HG03354 (cell line): Measurements from ENCODE around the gene CDH4.
"Not testable (repeated sequence)": the region's sequence is repeated elsewhere in the genome, so short reads cannot be mapped to it uniquely, and the experiment has no call there.

Source experiments
- ATAC-seq: cut with Tn5 transposase; IDR thresholded peaks from one replicate; pipeline ENCODE4 v1.9.1; 2021; ENCODE audit warnings: mild to moderate bottlenecking; ENCODE audit not compliant: unreplicated experiment, poor library complexity, severe bottlenecking

Gene CDH4

GRCh38 chr20:61853073-61854005 lies 601.3 kb downstream of the CDH4 start:
- no peak for ATAC-seq

GRCh38 chr20:61854538-61854937 lies 602.5 kb downstream of the CDH4 start:
- not testable (repeated sequence) for ATAC-seq

GRCh38 chr20:61855286-61855685 lies 603.2 kb downstream of the CDH4 start:
- ATAC-seq, result no peak

- ATAC-seq, result no peak
Observed at GRCh38 chr20:61856626-61857413, 604.8 kb downstream of the CDH4 start.

- no peak for ATAC-seq
Observed at GRCh38 chr20:61857414-61857775, 605.3 kb downstream of the CDH4 start.

GRCh38 chr20:61857884-61858283 lies 605.8 kb downstream of the CDH4 start:
- ATAC-seq, result no peak

GRCh38 chr20:61859767-61860166 lies 607.7 kb downstream of the CDH4 start:
- no peak for ATAC-seq

GRCh38 chr20:61860260-61860987 lies 608.4 kb downstream of the CDH4 start:
- no peak for ATAC-seq

GRCh38 chr20:61861054-61861841 lies 609.2 kb downstream of the CDH4 start:
- ATAC-seq, result no peak

GRCh38 chr20:61861858-61862257 lies 609.8 kb downstream of the CDH4 start:
- ATAC-seq, result no peak

GRCh38 chr20:61862881-61863280 lies 610.8 kb downstream of the CDH4 start:
- ATAC-seq, result no peak

- no peak for ATAC-seq
Observed at GRCh38 chr20:61864481-61864880, 612.4 kb downstream of the CDH4 start.

GRCh38 chr20:61865353-61865752 lies 613.3 kb downstream of the CDH4 start:
- no peak for ATAC-seq

GRCh38 chr20:61866165-61866564 lies 614.1 kb downstream of the CDH4 start:
- no peak for ATAC-seq

GRCh38 chr20:61868006-61868405 lies 615.9 kb downstream of the CDH4 start:
- ATAC-seq, result no peak

- no peak for ATAC-seq
Observed at GRCh38 chr20:61868466-61869090, 616.5 kb downstream of the CDH4 start.

- no peak for ATAC-seq
Observed at GRCh38 chr20:61869750-61870507, 617.9 kb downstream of the CDH4 start.

- no peak for ATAC-seq
Observed at GRCh38 chr20:61871160-61871559, 619.1 kb downstream of the CDH4 start.
